Neutrophil (primary cell): Measurements from ENCODE around the gene SEC16B.
A peak's percentile ranks its signal among the peaks of the same experiment; 100 is the strongest.

Source experiments
- H3K27ac ChIP-seq: fragments of 200-600 bp; sonication (generic); 2 replicates; pipeline ENCODE4 v1.5.1; 2016; ENCODE audit warnings: mild to moderate bottlenecking, moderate library complexity
- H3K27me3 ChIP-seq: fragments of 200-600 bp; sonication (generic); 2 replicates; pipeline ENCODE4 v1.6.0; 2016; ENCODE audit warnings: mild to moderate bottlenecking
- H3K36me3 ChIP-seq: fragments of 200-600 bp; sonication (generic); 2 replicates; pipeline ENCODE4 v1.5.1; 2017
- H3K4me1 ChIP-seq, 2 experiments: fragments of 200-600 bp in 1 of 2; sonication (generic) in 1 of 2; 1 replicate in 1 of 2; 2 replicates in 1 of 2; pipeline versions ENCODE4 v1.5.1 to v1.6.1; 2013 to 2016; ENCODE audit warnings: low read depth in 1 of 2, low read length in 1 of 2, mild to moderate bottlenecking in 1 of 2, moderate library complexity in 1 of 2; ENCODE audit not compliant: control insufficient read depth in 1 of 2, insufficient read depth in 1 of 2
- H3K4me3 ChIP-seq, 2 experiments: fragments of 200-600 bp in 1 of 2; sonication (generic) in 1 of 2; 1 replicate in 1 of 2; 2 replicates in 1 of 2; pipeline ENCODE4 v1.5.1; 2013 to 2016; ENCODE audit warnings: low read depth in 1 of 2, low read length in 1 of 2, mild to moderate bottlenecking in 1 of 2, moderate library complexity in 1 of 2
- H3K9me3 ChIP-seq: fragments of 200-600 bp; sonication (generic); 2 replicates; pipeline ENCODE4 v1.5.1; 2016
- CTCF ChIP-seq: fragments of 200-600 bp; sonication (generic); IDR thresholded peaks from 2 replicates; pipeline ENCODE4 v1.5.1; 2016; ENCODE audit warnings: antibody characterized with exemption

Gene SEC16B

DNA sequence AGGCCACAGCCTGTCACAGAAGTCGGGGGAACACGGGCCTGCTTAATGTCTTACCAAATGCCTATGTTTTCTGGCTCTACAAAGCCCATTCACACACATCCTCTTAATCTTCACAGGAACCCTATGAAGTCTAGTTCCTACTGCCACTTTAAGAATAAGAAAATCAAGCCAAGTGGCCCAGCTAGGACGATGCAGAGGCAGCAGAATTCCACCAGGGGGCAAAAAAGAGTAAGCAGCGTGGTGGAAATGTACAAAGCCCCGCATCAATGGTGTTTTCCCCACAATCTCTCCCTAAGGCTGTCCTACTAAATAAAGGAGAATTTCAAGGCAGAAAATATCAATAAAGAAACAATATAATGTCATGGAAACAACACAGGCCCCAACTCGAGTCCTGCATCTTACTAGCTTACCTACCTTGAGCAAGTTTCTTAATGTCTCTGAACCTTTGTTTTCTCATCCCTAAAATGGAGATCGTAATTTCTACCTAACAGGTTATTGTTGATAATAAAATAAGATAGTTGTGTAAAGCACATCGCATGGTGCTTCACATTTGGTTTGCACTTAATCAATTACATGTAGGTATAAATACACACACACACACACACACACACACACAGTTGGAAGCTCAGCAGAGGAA lies 21.4 kb downstream of the SEC16B start:
- no peaks in the 10 kb centered on the region for H3K9me3 ChIP-seq
- no peaks in the 10 kb centered on the region for H3K36me3 ChIP-seq
- H3K27me3 ChIP-seq: no peaks in the 10 kb centered on the region
- no peak overlapping the region for H3K4me3 ChIP-seq
- H3K27ac ChIP-seq: no peak overlapping the region
- TF ChIP-seq CTCF: peak; percentile 28
- H3K4me1 ChIP-seq: peaks cover 14 to 19% of the 10 kb centered on the region in 2 experiments

GRCh38 chr1:177947623-177948022 lies 22.2 kb downstream of the SEC16B start:
- Histone ChIP-seq H3K9me3 (no peaks in the 10 kb centered on the region), H3K27me3 (no peaks in the 10 kb centered on the region), H3K4me3 (no peak overlapping the region), H3K36me3 (no peaks in the 10 kb centered on the region), H3K27ac (no peak overlapping the region), H3K4me1 (peaks cover 14 to 19% of the 10 kb centered on the region in 2 experiments)
- no peak for TF ChIP-seq CTCF

- Histone ChIP-seq H3K4me3 (no peak overlapping the region), H3K27ac (no peak overlapping the region), H3K27me3 (no peaks in the 10 kb centered on the region), H3K9me3 (no peaks in the 10 kb centered on the region), H3K4me1 (peaks cover 14 to 19% of the 10 kb centered on the region in 2 experiments), H3K36me3 (no peaks in the 10 kb centered on the region)
- no peak for TF ChIP-seq CTCF
Observed at GRCh38 chr1:177945943-177946650, 23.8 kb downstream of the SEC16B start.

- Histone ChIP-seq H3K9me3 (no peaks in the 10 kb centered on the region), H3K4me1 (peaks cover 2 to 6% of the 10 kb centered on the region in 2 experiments), H3K27ac (no peak overlapping the region), H3K27me3 (no peaks in the 10 kb centered on the region), H3K36me3 (no peaks in the 10 kb centered on the region), H3K4me3 (no peak overlapping the region)
- no peak for TF ChIP-seq CTCF
Observed at GRCh38 chr1:177944016-177944949, 25.6 kb downstream of the SEC16B start.

GRCh38 chr1:177941976-177942375 lies 27.9 kb downstream of the SEC16B start:
- H3K4me3 ChIP-seq: no peak overlapping the region
- no peaks in the 10 kb centered on the region for H3K27me3 ChIP-seq
- no peaks in the 10 kb centered on the region for H3K36me3 ChIP-seq
- H3K4me1 ChIP-seq: no peaks in the 10 kb centered on the region
- H3K27ac ChIP-seq: no peak overlapping the region
- TF ChIP-seq CTCF: no peak
- H3K9me3 ChIP-seq: no peaks in the 10 kb centered on the region
